HEK293 (cell line): ENCODE measurements around the gene TAF11.

Experiments used
- AEBP2 ChIP-seq: fragments of 450-650 bp; formaldehyde crosslinking; IDR thresholded peaks from 2 replicates; pipeline ENCODE4 v1.5.1; 2016; ENCODE audit warnings: missing biosample characterization, missing genetic modification characterization, borderline replicate concordance
- CTCF ChIP-seq: fragments of 450-650 bp; formaldehyde crosslinking; IDR thresholded peaks from 2 replicates; pipeline ENCODE4 v1.5.1; 2016; ENCODE audit warnings: missing biosample characterization, missing genetic modification characterization
- ELK4 ChIP-seq: IDR thresholded peaks from 2 replicates; pipeline ENCODE4 v1.6.1; 2011; ENCODE audit warnings: mild to moderate bottlenecking, low read depth, low read length, borderline replicate concordance
- PRDM1 ChIP-seq: fragments of 450-650 bp; formaldehyde crosslinking; IDR thresholded peaks from 2 replicates; pipeline ENCODE4; 2016; ENCODE audit warnings: missing biosample characterization, missing genetic modification characterization
- SP2 ChIP-seq: fragments of 450-650 bp; formaldehyde crosslinking; IDR thresholded peaks from 2 replicates; pipeline ENCODE4 v1.5.1; 2016; ENCODE audit warnings: missing biosample characterization, missing genetic modification characterization
- YY1 ChIP-seq: fragments of 450-650 bp; formaldehyde crosslinking; IDR thresholded peaks from 2 replicates; pipeline ENCODE4 v1.5.1; 2018; ENCODE audit warnings: missing biosample characterization, missing genetic modification characterization
- ZBTB20 ChIP-seq: fragments of 450-650 bp; formaldehyde crosslinking; IDR thresholded peaks from 2 replicates; pipeline ENCODE4 v1.5.1; 2016; ENCODE audit warnings: missing biosample characterization, missing genetic modification characterization
- ZNF138 ChIP-seq: fragments of 450-650 bp; formaldehyde crosslinking; IDR thresholded peaks from 2 replicates; pipeline ENCODE4 v1.5.1; 2016; ENCODE audit warnings: missing biosample characterization, missing genetic modification characterization, borderline replicate concordance
- ZNF521 ChIP-seq: fragments of 450-650 bp; formaldehyde crosslinking; IDR thresholded peaks from 2 replicates; pipeline ENCODE4 v1.5.1; 2017; ENCODE audit warnings: missing biosample characterization, mild to moderate bottlenecking, missing genetic modification characterization
- ZNF670 ChIP-seq: fragments of 450-650 bp; formaldehyde crosslinking; IDR thresholded peaks from 2 replicates; pipeline ENCODE4 v1.5.1; 2016; ENCODE audit warnings: missing biosample characterization, missing genetic modification characterization, low read depth
- ZNF768 ChIP-seq: fragments of 450-650 bp; formaldehyde crosslinking; IDR thresholded peaks from 2 replicates; pipeline ENCODE4 v1.5.1; 2018; ENCODE audit warnings: missing biosample characterization, mild to moderate bottlenecking, missing genetic modification characterization
- ZSCAN5A ChIP-seq: fragments of 450-650 bp; formaldehyde crosslinking; IDR thresholded peaks from 2 replicates; pipeline ENCODE4 v1.5.1; 2016; ENCODE audit warnings: missing biosample characterization, missing genetic modification characterization
- TF ChIP-seq, protein P1 (sequence below): sonication (generic); formaldehyde crosslinking; IDR thresholded peaks from 2 replicates; pipeline ENCODE4 v1.8.1; 2022; ENCODE audit warnings: mild to moderate bottlenecking, moderate library complexity, missing genetic modification reagents

DNA sequence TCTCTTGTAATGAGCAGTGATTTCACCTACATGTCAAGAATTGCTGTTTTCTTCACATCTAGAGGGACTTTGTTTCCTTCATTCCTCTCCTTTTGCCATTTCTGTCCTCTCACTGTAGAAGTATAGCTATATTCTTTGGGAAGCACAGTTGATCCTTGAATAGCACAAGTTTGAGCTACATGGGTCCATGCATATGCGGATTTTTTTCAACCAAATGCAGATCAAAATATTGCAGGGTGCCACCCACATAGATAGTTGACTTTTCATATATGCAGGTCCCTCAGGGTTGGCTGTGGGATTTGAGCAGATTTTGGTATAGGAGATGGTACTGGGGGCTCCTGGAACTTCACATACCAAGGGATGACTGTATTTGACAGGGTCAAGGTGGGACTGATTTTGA, 54.9 kb downstream of the TAF11 start:
- TF ChIP-seq CTCF (tag by site-specific recombination) (no peak), ZNF138 (no peak), ZSCAN5A (no peak), ZNF768 (tag by site-specific recombination) (no peak), ZNF670 (no peak), AEBP2 (tag by site-specific recombination) (no peak), ELK4 (no peak), ZNF521 (no peak), SP2 (tag by site-specific recombination) (no peak), PRDM1 (tag by site-specific recombination) (no peak), ZBTB20 (tag by site-specific recombination) (no peak), YY1 (tag by site-specific recombination) (no peak)
- TF ChIP-seq, protein P1, sequence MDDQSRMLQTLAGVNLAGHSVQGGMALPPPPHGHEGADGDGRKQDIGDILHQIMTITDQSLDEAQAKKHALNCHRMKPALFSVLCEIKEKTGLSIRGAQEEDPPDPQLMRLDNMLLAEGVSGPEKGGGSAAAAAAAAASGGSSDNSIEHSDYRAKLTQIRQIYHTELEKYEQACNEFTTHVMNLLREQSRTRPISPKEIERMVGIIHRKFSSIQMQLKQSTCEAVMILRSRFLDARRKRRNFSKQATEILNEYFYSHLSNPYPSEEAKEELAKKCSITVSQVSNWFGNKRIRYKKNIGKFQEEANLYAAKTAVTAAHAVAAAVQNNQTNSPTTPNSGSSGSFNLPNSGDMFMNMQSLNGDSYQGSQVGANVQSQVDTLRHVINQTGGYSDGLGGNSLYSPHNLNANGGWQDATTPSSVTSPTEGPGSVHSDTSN (CRISPR knock-in tag), result no peak
